Activated T-helper 17 cell treated with anti-CD3 and anti-CD28 coated beads, Interleukin-2, amount 50 U/mL, for 72 hours (primary cell): ENCODE data around the gene DYNC2LI1. TPM values are rescaled to one million over a fixed set of nuclear protein-coding genes. Genes with fewer than 3 reads are reported as not detected.
"Not testable (repeated sequence)": the region's sequence is repeated elsewhere in the genome, so short reads cannot be mapped to it uniquely, and the experiment has no call there.

Experiments
- ATAC-seq: fragments of 150-1000 bp; cut with Tn5 transposase; replicated peaks from 2 replicates; pipeline ENCODE4 v1.10.0; 2021; ENCODE audit warnings: mild to moderate bottlenecking, moderate library complexity
- H3K27ac Mint-ChIP-seq: one replicate; pipeline ENCODE4 v1.8.0; 2022; ENCODE audit warnings: mixed read lengths
- H3K27me3 Mint-ChIP-seq: one replicate; pipeline ENCODE4 v1.8.0; 2022; ENCODE audit warnings: mixed read lengths
- H3K36me3 Mint-ChIP-seq: one replicate; pipeline ENCODE4 v1.8.0; 2022; ENCODE audit warnings: low read depth, mild to moderate bottlenecking, mixed read lengths
- H3K4me1 Mint-ChIP-seq: one replicate; pipeline ENCODE4 v1.8.0; 2022; ENCODE audit warnings: mixed read lengths
- H3K4me3 Mint-ChIP-seq: one replicate; pipeline ENCODE4 v1.8.0; 2022; ENCODE audit warnings: mild to moderate bottlenecking, mixed read lengths
- H3K9me3 Mint-ChIP-seq: one replicate; pipeline ENCODE4 v1.8.0; 2022; ENCODE audit warnings: mixed read lengths
- total RNA-seq, 2 donors: library from RNA; stranded (reverse); gene quantifications; one replicate each; pipeline ENCODE4 v1.2.3, GENCODE V29; 2022

Gene DYNC2LI1
- 1 to 10 TPM; 5.7 to 8.1 TPM for total RNA-seq

DNA sequence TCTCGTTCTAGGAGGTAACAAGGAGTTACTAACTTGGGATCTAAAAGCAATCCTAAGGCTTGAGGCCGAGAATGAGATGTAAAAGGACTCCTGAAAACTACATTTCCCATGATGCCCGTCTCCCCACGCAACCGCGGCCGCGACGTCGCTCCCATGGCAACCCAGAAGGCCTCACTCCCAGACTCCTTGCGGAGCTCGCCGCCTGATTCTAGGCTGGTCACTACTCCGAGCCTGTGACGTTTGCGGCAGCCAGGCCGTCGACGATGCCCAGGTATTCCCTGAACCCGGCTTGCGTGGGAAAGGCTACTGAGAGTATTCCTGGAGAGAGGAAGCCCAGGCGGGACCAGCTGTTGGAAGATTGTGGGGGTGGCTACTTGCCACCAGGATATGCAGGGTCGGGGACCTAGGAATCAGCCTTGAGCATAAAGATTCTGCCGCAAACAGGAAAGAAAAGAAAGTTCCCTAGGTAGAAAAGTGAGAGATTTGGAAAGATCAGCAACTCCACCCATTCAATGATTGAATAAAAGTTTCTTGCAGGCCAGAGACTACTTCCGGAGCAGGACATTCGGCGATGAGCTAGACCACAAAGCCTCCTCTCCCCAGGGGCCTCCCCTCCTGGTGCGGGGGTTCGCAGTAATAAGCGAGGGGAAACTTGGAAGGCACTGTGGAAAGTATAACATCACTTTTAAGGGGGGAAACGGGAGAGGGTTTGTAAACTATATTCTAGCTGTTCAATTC, at the start of gene DYNC2LI1:
DYNC2LI1 (plus strand) TSS at position 164 of the 738 bp plus-strand sequence; CDS start at position 264, 100 bp downstream.
- ATAC-seq: peak; percentile 99
- H3K27me3 Mint-ChIP-seq: peaks cover 3% of the 10 kb centered on the region
- no peaks in the 10 kb centered on the region for H3K36me3 Mint-ChIP-seq
- H3K27ac Mint-ChIP-seq: peak within 1 kb of the TSS; percentile 91
- no peaks in the 10 kb centered on the region for H3K9me3 Mint-ChIP-seq
- peaks cover 8% of the 10 kb centered on the region for H3K4me1 Mint-ChIP-seq
- peak within 1 kb of the TSS; percentile 93 for H3K4me3 Mint-ChIP-seq

DNA sequence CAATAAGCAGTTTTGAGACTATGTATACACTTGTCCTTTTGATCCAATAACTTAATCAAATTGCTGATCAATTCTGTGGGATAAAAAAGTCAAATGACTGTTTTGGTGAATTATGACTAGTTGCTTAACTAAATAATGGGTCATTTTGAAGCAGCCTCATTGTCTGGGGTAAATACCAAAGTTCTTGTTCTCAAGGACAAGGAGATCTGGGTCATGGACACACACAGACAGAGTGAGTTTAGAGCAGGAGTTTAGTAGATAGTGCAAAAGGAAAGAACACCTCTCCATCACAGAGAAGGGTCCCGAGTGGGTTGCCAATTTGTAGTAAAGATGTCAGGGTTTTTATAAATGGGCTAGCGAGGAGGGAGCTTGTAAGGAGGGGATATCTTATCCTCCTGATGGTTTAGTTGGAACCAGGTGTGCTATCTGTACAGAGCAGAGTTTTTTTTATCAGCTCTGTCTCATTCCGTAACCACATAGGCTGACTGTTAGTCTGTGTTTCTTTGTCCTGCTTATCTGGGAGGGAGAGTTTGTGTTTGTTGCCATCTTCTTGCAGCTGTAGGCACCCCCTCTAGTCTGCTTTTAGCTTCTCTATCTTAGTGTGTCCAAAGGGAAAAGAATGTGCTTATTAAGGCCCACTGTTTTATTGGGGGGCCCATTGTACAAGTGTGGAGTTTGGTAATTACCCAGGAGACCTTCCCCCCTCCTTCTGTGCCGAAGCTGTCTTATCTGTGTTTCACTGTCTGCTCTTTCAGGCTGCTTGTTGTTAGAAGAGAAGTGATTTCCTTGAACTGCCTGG, 48.9 kb upstream of the DYNC2LI1 start:
- Mint-ChIP-seq H3K27me3 (peaks cover 9% of the 10 kb centered on the region), H3K36me3 (no peaks in the 10 kb centered on the region), H3K4me1 (no peaks in the 10 kb centered on the region), H3K4me3 (no peak overlapping the region), H3K9me3 (no peaks in the 10 kb centered on the region), H3K27ac (no peak overlapping the region)
- no peak for ATAC-seq

DNA sequence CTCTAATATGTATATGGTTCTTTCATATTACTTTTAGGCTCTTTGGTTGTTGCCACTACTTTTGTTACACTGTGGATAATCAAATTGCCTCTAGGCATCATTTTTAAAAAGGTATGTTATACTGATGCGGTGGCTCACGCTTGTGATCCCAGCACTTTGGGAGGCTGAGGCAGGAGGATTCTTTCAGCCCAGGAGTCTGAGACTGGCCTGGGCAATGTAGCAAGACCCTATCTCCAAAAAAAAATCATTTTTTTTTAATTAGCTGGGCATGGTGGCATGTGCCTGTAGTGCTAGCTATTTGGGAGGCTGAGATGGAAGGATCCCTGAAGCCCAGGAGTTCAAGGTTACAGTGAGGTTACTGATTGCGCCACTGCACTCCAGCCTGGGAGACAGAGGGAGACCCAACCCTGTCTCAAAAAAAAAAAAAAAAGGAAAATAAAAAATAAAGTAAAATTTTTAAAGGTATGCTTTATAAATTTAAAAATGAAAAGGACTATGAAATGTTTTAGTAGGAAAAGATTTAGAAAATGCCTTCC, 48.1 kb upstream of the DYNC2LI1 start:
- ATAC-seq: no peak

DNA sequence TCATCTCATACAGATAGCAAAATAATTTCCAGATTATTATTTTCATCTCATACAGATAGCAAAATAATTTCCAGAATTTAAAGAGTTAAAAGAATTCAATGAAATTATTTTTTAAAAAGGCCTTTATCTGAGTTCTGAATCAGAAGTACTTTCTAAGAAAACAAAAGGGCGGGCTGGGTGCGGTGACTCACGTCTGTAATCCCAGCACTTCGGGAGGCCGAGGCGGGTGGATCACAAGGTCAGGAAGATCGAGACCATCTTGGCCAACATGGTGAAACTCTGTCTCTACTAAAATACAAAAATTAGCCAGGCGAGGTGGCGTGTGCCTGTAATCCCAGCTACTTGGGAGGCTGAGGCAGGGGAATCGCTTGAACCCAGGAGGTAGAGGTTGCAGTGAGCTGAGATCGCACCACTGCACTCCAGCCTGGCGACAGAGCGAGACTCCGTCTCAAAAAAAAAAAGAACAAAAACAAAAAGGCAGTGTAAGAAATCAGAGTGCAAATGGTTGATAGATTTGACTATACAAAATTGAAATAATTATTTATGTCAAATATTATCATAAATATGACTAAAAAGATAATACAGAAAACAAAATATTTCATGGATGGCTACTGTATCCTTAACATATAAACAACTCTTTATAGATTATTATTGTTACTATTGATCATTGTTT, 46.7 kb upstream of the DYNC2LI1 start:
- H3K27ac Mint-ChIP-seq, H3K27me3 Mint-ChIP-seq, H3K9me3 Mint-ChIP-seq, H3K4me1 Mint-ChIP-seq, H3K36me3 Mint-ChIP-seq, ATAC-seq, H3K4me3 Mint-ChIP-seq: not testable (repeated sequence)

More for the DNA sequence above, 48.1 kb upstream of the DYNC2LI1 start:
- Mint-ChIP-seq H3K9me3 (no peaks in the 10 kb centered on the region), H3K27ac (no peak overlapping the region), H3K4me3 (no peak overlapping the region), H3K27me3 (peaks cover 9% of the 10 kb centered on the region), H3K36me3 (no peaks in the 10 kb centered on the region), H3K4me1 (no peaks in the 10 kb centered on the region)

- no peak overlapping the region for H3K4me3 Mint-ChIP-seq
- H3K36me3 Mint-ChIP-seq: no peaks in the 10 kb centered on the region
- H3K4me1 Mint-ChIP-seq: no peaks in the 10 kb centered on the region
- no peak for ATAC-seq
- H3K27ac Mint-ChIP-seq: no peak overlapping the region
- no peaks in the 10 kb centered on the region for H3K9me3 Mint-ChIP-seq
- H3K27me3 Mint-ChIP-seq: peaks cover 13% of the 10 kb centered on the region
Measured at GRCh38 chr2:43727634-43728014, 46.2 kb upstream of the DYNC2LI1 start.

- Mint-ChIP-seq H3K4me3 (no peak overlapping the region), H3K27me3 (peaks cover 5% of the 10 kb centered on the region), H3K4me1 (no peaks in the 10 kb centered on the region), H3K36me3 (no peaks in the 10 kb centered on the region), H3K27ac (no peak overlapping the region), H3K9me3 (no peaks in the 10 kb centered on the region)
- ATAC-seq: no peak
Measured at GRCh38 chr2:43729491-43730174, 44.2 kb upstream of the DYNC2LI1 start.

- H3K4me3 Mint-ChIP-seq: no peak overlapping the region
- peaks cover 5% of the 10 kb centered on the region for H3K27me3 Mint-ChIP-seq
- H3K4me1 Mint-ChIP-seq: no peaks in the 10 kb centered on the region
- no peak for ATAC-seq
- H3K9me3 Mint-ChIP-seq: no peaks in the 10 kb centered on the region
- no peaks in the 10 kb centered on the region for H3K36me3 Mint-ChIP-seq
- no peak overlapping the region for H3K27ac Mint-ChIP-seq
Measured at GRCh38 chr2:43731211-43731610, 42.6 kb upstream of the DYNC2LI1 start.

- Mint-ChIP-seq H3K27ac (no peak overlapping the region), H3K36me3 (no peaks in the 10 kb centered on the region), H3K9me3 (no peaks in the 10 kb centered on the region)
Measured at GRCh38 chr2:43736637-43737036, 37.2 kb upstream of the DYNC2LI1 start.

DNA sequence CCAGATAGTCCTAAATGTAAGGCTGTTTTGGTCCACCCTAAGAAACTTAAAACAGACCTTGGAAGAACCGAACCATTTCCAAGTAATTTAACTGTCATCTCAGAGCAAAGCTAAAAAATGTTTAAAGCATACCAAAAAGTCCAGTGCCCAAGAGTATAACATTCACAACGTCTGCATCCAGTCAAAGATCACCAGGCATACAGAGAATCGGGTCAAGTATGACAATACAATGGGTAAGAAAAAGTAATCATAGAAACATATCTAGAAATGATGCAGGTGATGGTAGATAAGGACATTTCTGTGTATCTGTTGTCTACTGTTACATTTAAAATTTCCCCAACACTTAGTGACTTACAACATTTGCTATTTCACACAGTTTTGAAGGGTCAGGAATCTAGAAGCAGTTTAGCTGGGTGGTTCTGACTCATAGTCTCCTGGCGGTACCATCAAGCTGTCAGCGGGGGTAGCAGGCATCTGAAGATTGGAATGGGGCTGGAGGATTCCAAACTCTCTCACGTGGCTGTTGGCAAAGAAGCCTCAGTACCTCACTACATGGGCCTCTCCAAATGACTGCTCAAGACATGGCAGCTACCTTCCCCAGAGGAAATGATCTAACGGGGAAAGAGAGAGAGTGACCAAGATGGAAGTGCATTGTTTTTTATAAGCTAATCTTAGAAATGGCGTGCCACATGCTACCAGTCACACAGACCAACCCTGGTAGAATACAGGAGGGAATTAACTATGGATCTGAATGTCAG, 36.6 kb upstream of the DYNC2LI1 start:
- Mint-ChIP-seq H3K9me3 (no peaks in the 10 kb centered on the region), H3K36me3 (no peaks in the 10 kb centered on the region), H3K4me3 (no peak overlapping the region), H3K4me1 (no peaks in the 10 kb centered on the region), H3K27me3 (peaks cover 7% of the 10 kb centered on the region), H3K27ac (no peak overlapping the region)
- ATAC-seq: no peak

More at GRCh38 chr2:43736637-43737036, 37.2 kb upstream of the DYNC2LI1 start:
- ATAC-seq: no peak
- Mint-ChIP-seq H3K4me3 (no peak overlapping the region), H3K4me1 (no peaks in the 10 kb centered on the region), H3K27me3 (peaks cover 7% of the 10 kb centered on the region)

DNA sequence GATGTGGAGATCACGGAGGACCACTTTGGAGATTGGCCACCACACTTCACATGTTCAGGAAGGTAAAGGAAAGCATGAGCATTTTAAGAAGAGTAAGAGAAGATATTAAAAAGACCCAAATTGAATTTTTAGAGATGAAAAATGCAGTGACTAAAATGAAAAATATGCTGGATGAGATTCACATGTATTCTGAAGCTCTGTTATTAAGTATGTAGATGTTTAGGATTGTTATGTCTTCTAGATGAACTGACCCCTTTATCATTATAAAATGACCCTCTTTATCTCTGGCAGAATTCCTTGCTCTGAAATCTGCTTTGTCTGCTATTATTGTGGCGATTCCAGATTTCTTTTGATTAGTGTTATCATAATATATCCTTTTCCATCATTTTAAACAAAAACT, 36.0 kb upstream of the DYNC2LI1 start:
- Mint-ChIP-seq H3K4me1 (no peaks in the 10 kb centered on the region), H3K9me3 (no peaks in the 10 kb centered on the region), H3K27me3 (peaks cover 3% of the 10 kb centered on the region), H3K36me3 (no peaks in the 10 kb centered on the region), H3K27ac (no peak overlapping the region), H3K4me3 (no peak overlapping the region)
- no peak for ATAC-seq

- H3K27me3 Mint-ChIP-seq: peaks cover 3% of the 10 kb centered on the region
- H3K4me1 Mint-ChIP-seq: no peaks in the 10 kb centered on the region
- H3K4me3 Mint-ChIP-seq: no peak overlapping the region
- H3K36me3 Mint-ChIP-seq: no peaks in the 10 kb centered on the region
- H3K27ac Mint-ChIP-seq: no peak overlapping the region
- H3K9me3 Mint-ChIP-seq: no peaks in the 10 kb centered on the region
- no peak for ATAC-seq
Measured at GRCh38 chr2:43738257-43738656, 35.6 kb upstream of the DYNC2LI1 start.

DNA sequence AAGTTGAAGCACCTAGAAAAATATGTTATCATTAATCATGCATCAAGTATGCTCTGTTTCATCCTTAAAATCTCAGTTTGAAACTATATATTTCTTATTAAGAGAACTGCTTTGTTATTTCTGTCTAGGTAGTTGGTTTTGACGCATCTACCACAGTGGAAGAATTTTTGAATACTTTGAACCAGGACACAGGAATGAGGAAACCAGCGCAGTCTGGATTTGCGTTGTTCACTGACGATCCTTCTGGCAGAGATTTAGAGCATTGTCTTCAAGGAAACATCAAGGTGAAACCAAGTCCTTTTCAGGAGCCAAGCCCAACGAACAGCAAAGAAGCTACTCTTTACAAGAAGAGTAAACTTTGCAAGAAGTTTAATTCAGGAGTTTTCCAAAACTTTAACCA, 30.1 kb upstream of the DYNC2LI1 start:
- Mint-ChIP-seq H3K36me3 (no peaks in the 10 kb centered on the region), H3K9me3 (no peaks in the 10 kb centered on the region), H3K4me3 (no peak overlapping the region), H3K27me3 (peaks cover 3% of the 10 kb centered on the region), H3K4me1 (no peaks in the 10 kb centered on the region), H3K27ac (no peak overlapping the region)
- no peak for ATAC-seq

DNA sequence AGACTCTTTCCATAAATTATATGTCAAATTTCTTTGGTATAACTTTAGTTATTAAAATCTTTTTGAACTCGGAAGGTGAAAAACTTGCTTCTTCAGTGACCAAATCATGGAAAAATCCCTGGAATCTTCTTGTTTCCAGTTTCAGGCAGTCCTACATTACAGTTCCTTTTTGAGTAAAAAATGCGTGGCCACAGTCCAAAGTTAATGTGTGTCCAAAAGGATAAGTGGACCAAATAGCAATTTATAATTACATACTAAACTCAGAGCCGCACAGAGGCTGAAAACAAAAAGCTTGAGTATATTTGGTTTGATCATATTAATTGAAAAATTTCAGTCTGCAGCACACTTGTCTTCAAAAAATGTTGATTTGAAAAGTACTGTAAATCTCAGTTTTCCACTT, 28.4 kb upstream of the DYNC2LI1 start:
- H3K9me3 Mint-ChIP-seq: no peaks in the 10 kb centered on the region
- H3K4me1 Mint-ChIP-seq: no peaks in the 10 kb centered on the region
- no peak overlapping the region for H3K4me3 Mint-ChIP-seq
- H3K27me3 Mint-ChIP-seq: no peaks in the 10 kb centered on the region
- no peak for ATAC-seq
- H3K36me3 Mint-ChIP-seq: no peaks in the 10 kb centered on the region
- no peak overlapping the region for H3K27ac Mint-ChIP-seq
